ENCODE measurements around the gene GABBR2. TPM values are rescaled to one million over a fixed set of nuclear protein-coding genes. Genes with fewer than 3 reads are reported as not detected.

The GABBR2 gene
- total and polyA plus RNA-seq, 2 donors (not counting 1 experiment from before 2014, with no cell fraction given): 0.03 TPM; not detected in 1

DNA sequence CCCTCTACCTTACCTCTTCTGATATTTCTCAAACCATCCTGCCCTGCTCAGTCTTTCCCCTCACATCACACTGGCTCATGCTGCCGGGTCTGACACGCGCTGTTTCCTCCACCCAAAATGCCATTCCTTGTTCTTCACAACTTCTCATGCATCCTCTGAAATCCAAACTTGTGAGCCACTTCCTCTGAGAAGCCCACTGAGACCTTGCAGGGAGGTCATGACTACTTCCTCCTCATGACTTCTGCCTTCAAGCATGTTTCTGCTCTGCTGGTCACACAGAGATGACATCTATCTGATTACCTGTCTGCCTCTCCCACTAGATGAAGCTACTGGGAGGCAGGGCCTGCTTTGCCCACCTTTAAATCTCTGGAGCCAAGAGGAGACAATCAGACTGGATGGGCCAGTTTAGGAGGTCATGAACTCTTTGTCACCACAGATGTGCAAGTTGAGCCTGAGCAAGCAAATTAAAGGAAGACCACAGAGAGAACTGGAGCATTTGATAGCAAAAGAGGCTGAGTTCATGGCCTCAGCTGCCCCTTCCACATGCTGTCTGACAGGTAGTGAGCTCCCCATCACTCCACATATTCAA is 333.5 kb downstream of the GABBR2 start:
- H3K4me2 ChIP-seq (replicated peaks; ENCODE audit: low read depth, low read length, poor library complexity, severe bottlenecking): peak overlapping the region; percentile 47
- Mint-ChIP-seq H3K4me3 (peak overlapping the region; percentile 1), H3K4me1 (peaks cover 39% of the 10 kb centered on the region), H3K9me3 (ENCODE audit: insufficient read depth) (no peaks in the 10 kb centered on the region), H3K27me3 (no peaks in the 10 kb centered on the region), H3K27ac (peak overlapping the region; percentile 8)
- intact Hi-C loops (cut with micrococcal nuclease): no loop called here
- TF ChIP-seq EZH2 (IDR thresholded peaks at IDR 0.05; ENCODE audit: borderline replicate concordance, insufficient read depth, low read depth, low read length, poor library complexity, severe bottlenecking): no peak
- TF ChIP-seq, protein P1, sequence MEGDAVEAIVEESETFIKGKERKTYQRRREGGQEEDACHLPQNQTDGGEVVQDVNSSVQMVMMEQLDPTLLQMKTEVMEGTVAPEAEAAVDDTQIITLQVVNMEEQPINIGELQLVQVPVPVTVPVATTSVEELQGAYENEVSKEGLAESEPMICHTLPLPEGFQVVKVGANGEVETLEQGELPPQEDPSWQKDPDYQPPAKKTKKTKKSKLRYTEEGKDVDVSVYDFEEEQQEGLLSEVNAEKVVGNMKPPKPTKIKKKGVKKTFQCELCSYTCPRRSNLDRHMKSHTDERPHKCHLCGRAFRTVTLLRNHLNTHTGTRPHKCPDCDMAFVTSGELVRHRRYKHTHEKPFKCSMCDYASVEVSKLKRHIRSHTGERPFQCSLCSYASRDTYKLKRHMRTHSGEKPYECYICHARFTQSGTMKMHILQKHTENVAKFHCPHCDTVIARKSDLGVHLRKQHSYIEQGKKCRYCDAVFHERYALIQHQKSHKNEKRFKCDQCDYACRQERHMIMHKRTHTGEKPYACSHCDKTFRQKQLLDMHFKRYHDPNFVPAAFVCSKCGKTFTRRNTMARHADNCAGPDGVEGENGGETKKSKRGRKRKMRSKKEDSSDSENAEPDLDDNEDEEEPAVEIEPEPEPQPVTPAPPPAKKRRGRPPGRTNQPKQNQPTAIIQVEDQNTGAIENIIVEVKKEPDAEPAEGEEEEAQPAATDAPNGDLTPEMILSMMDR (IDR thresholded peaks at IDR 0.05): no peak
- no peaks in the 10 kb centered on the region for H4K20me1 ChIP-seq (ENCODE audit: control insufficient read depth, insufficient read depth, low read length, poor library complexity, severe bottlenecking)
- H3K9me3 ChIP-seq (ENCODE audit: control extremely low read depth in 1 of 3, control insufficient read depth in 2 of 3, insufficient read depth in 1 of 3, low read length in 2 of 3): no peaks in the 10 kb centered on the region
- 29% methylated on average over 3 of the region's 3 CpGs for WGBS (ENCODE audit: insufficient coverage)
- DNase-seq (peak; percentile 71), ATAC-seq (ENCODE audit: low read depth) (peak; percentile 86)
- POLR2A ChIA-PET: interaction anchor here (0.5 kb wide), 1 partner anchor 25 kb away, joined by 3 read pairs; no protein-coding TSS in a partner anchor
- no peaks in the 10 kb centered on the region for H3K27me3 ChIP-seq (replicated peaks in 1 of 4; ENCODE audit: control extremely low read depth in 1 of 4, control insufficient read depth in 3 of 4, insufficient read depth in 4 of 4, low read length in 3 of 4)
- CTCF ChIA-PET: interaction anchor here (1.6 kb wide), 1 partner anchor 10 kb away, joined by 3 read pairs; no protein-coding TSS in a partner anchor
- H3K4me1 ChIP-seq (ENCODE audit: control insufficient read depth in 2 of 2, insufficient read depth in 2 of 2, low read length in 2 of 2): peaks cover 28 to 56% of the 10 kb centered on the region in 2 donors
- H3K9ac ChIP-seq (ENCODE audit: low read length): peak overlapping the region; percentile 9
- H3K36me3 ChIP-seq (replicated peaks in 1 of 2; ENCODE audit: control extremely low read depth in 1 of 2, control insufficient read depth in 1 of 2, extremely low read depth in 1 of 2, insufficient read depth in 2 of 2, low read length in 1 of 2): no peaks in the 10 kb centered on the region
- peak overlapping the region; percentile 24 for H2AFZ ChIP-seq (ENCODE audit: insufficient read depth, low read depth, low read length, poor library complexity, severe bottlenecking)
- H3K4me3 ChIP-seq (ENCODE audit: control extremely low read depth in 1 of 5, extremely low read depth in 1 of 5, insufficient read depth in 1 of 5, low read depth in 2 of 5, low read length in 4 of 5): no peak overlapping the region
- no peaks in the 10 kb centered on the region for H3K79me2 ChIP-seq (ENCODE audit: control insufficient read depth, insufficient read depth, low read length)
- H3K27ac ChIP-seq (ENCODE audit: low read length in 2 of 2): peak overlapping the region in 1 of 2 donors; percentile 65

DNA sequence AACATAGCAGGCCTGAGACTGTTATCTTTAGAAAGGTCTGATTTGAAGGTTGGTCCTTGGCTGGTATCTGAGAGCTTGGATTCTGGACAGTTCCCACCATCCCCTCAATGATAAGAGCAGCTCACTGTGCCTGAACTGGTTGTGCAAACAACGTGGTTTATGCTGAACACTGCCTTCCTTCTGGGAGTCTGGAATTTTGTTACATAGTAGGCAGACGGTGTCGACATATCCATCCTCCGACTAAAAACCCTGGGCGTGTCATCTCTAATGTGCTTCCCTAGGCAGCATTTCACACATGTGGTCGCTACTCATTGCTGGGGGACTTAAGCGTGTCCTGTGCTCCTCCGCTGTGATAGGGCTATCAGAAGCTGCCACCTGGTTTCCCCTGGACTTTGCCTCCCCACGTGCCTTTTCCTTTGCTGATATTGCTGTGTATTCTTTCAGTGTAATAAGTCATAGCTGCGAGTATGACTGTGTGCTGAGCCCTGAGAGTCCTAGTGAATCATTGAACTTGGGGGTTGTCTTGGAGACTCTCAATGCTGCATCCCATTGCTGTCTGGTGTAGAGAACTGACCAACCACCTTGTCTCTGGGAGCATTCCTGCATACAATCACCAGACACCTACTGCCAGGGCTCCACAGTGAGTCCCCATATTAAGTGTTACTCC is 334.2 kb downstream of the GABBR2 start:
- Histone ChIP-seq H3K79me2 (ENCODE audit: control insufficient read depth, insufficient read depth, low read length) (no peaks in the 10 kb centered on the region), H3K9me3 (ENCODE audit: control extremely low read depth in 1 of 3, control insufficient read depth in 2 of 3, insufficient read depth in 1 of 3, low read length in 2 of 3) (no peaks in the 10 kb centered on the region), H3K36me3 (replicated peaks in 1 of 2; ENCODE audit: control extremely low read depth in 1 of 2, control insufficient read depth in 1 of 2, extremely low read depth in 1 of 2, insufficient read depth in 2 of 2, low read length in 1 of 2) (no peaks in the 10 kb centered on the region), H3K9ac (ENCODE audit: low read length) (no peak overlapping the region), H3K4me3 (ENCODE audit: control extremely low read depth in 1 of 5, extremely low read depth in 1 of 5, insufficient read depth in 1 of 5, low read depth in 2 of 5, low read length in 4 of 5) (no peak overlapping the region), H3K27me3 (replicated peaks in 1 of 4; ENCODE audit: control extremely low read depth in 1 of 4, control insufficient read depth in 3 of 4, insufficient read depth in 4 of 4, low read length in 3 of 4) (no peaks in the 10 kb centered on the region), H2AFZ (ENCODE audit: insufficient read depth, low read depth, low read length, poor library complexity, severe bottlenecking) (no peak overlapping the region), H4K20me1 (ENCODE audit: control insufficient read depth, insufficient read depth, low read length, poor library complexity, severe bottlenecking) (no peaks in the 10 kb centered on the region), H3K4me2 (replicated peaks; ENCODE audit: low read depth, low read length, poor library complexity, severe bottlenecking) (peak overlapping the region; percentile 47), H3K27ac (ENCODE audit: low read length in 2 of 2) (no peak overlapping the region), H3K4me1 (ENCODE audit: control insufficient read depth in 2 of 2, insufficient read depth in 2 of 2, low read length in 2 of 2) (peaks cover 23 to 49% of the 10 kb centered on the region in 2 donors)
- CTCF ChIA-PET: interaction anchor here (1.6 kb wide), 1 partner anchor 9 kb away, joined by 3 read pairs; no protein-coding TSS in a partner anchor
- no peak overlapping the region for H3K27ac Mint-ChIP-seq
- DNase-seq (no peak), ATAC-seq (ENCODE audit: low read depth) (no peak)
- intact Hi-C loops (cut with micrococcal nuclease): no loop called here
- peaks cover 33% of the 10 kb centered on the region for H3K4me1 Mint-ChIP-seq
- no peaks in the 10 kb centered on the region for H3K27me3 Mint-ChIP-seq
- POLR2A ChIA-PET: no interaction called here
- no peak overlapping the region for H3K4me3 Mint-ChIP-seq
- no peak for TF ChIP-seq EZH2 (IDR thresholded peaks at IDR 0.05; ENCODE audit: borderline replicate concordance, insufficient read depth, low read depth, low read length, poor library complexity, severe bottlenecking)
- TF ChIP-seq, protein P1 (IDR thresholded peaks at IDR 0.05): no peak
- WGBS (ENCODE audit: insufficient coverage): 90% methylated on average over 8 of the region's 10 CpGs
- no peaks in the 10 kb centered on the region for H3K9me3 Mint-ChIP-seq (ENCODE audit: insufficient read depth)

Data from B cell (primary cell).